ENCODE results near the gene ZNF527. TPM values are rescaled to one million over a fixed set of nuclear protein-coding genes. Genes with fewer than 3 reads are reported as not detected.
"Not testable (repeated sequence)": the region's sequence is repeated elsewhere in the genome, so short reads cannot be mapped to it uniquely, and the experiment has no call there.

The ZNF527 gene
- total RNA-seq, 1 donor from 2014 or later: 0.32 TPM

GRCh38 chr19:37403403-37403802 lies 32.5 kb downstream of the ZNF527 start:
- Histone ChIP-seq H3K9me3 (peaks cover 53 to 94% of the 10 kb centered on the region in 2 donors), H3K27me3 (no peaks in the 10 kb centered on the region), H3K36me3 (peaks cover 0 to 4% of the 10 kb centered on the region in 2 donors), H3K27ac (no peak overlapping the region), H3K4me3 (no peak overlapping the region), H3K4me1 (no peaks in the 10 kb centered on the region)
- TF ChIP-seq CTCF (IDR thresholded peaks at IDR 0.05): no peak
- intact Hi-C loops (cut with DNase I): no loop called here
- no peak for DNase-seq (ENCODE audit: low spot score in 2 of 2)

GRCh38 chr19:37406140-37406846 lies 35.4 kb downstream of the ZNF527 start:
- H3K4me3 ChIP-seq; H3K36me3 ChIP-seq; DNase-seq (ENCODE audit: low spot score in 2 of 2); intact Hi-C loops (cut with DNase I); H3K27ac ChIP-seq; H3K4me1 ChIP-seq; H3K27me3 ChIP-seq: not testable (repeated sequence)
- H3K9me3 ChIP-seq: peaks cover 64 to 94% of the 10 kb centered on the region in 2 donors

- Histone ChIP-seq H3K36me3 (peaks cover 48 to 49% of the 10 kb centered on the region in 2 donors), H3K27me3 (no peaks in the 10 kb centered on the region), H3K4me1 (no peaks in the 10 kb centered on the region), H3K27ac (no peak overlapping the region), H3K9me3 (peaks cover 93 to 100% of the 10 kb centered on the region in 2 donors), H3K4me3 (no peak overlapping the region)
- no peak for DNase-seq (ENCODE audit: low spot score in 2 of 2)
- TF ChIP-seq CTCF (IDR thresholded peaks at IDR 0.05): no peak
- intact Hi-C loops (cut with DNase I): no loop called here
Observed at GRCh38 chr19:37412700-37413099, 41.8 kb downstream of the ZNF527 start.

- Histone ChIP-seq H3K36me3 (peaks cover 45 to 56% of the 10 kb centered on the region in 2 donors), H3K27me3 (no peaks in the 10 kb centered on the region), H3K4me1 (no peaks in the 10 kb centered on the region), H3K9me3 (peaks cover 93 to 100% of the 10 kb centered on the region in 2 donors), H3K27ac (no peak overlapping the region), H3K4me3 (no peak overlapping the region)
- TF ChIP-seq CTCF (IDR thresholded peaks at IDR 0.05): no peak
- intact Hi-C loops (cut with DNase I): no loop called here
- DNase-seq (ENCODE audit: low spot score in 2 of 2): no peak
Observed at GRCh38 chr19:37413313-37414084, 42.6 kb downstream of the ZNF527 start.

Other genes starting within 250 kb of the ZNF527 start
- gene ZNF585A, start 198.4 kb upstream of the ZNF527 start, total RNA-seq: 8.4 TPM
- 3.5 TPM for gene ZNF585B, start 160.6 kb upstream of the ZNF527 start, total RNA-seq
- 6.9 TPM for gene ZNF383, start 152.9 kb upstream of the ZNF527 start, total RNA-seq
- gene ZNF569, start 96.3 kb downstream of the ZNF527 start, total RNA-seq: 0.11 TPM
- 2.3 TPM for gene ZNF570, start 98.3 kb downstream of the ZNF527 start, total RNA-seq
- 3.6 TPM for gene ZNF793, start 135.8 kb downstream of the ZNF527 start, total RNA-seq
- 0.11 TPM for gene ZNF571, start 223.7 kb downstream of the ZNF527 start, total RNA-seq
- not detected for gene ZNF540, start 223.8 kb downstream of the ZNF527 start, total RNA-seq